HUES64 (cell line): Measurements from ENCODE around the gene ZKSCAN2.

Source experiments
- H3K27ac ChIP-seq: 2 replicates; pipeline ENCODE4 v1.7.0; 2013; ENCODE audit warnings: low read depth, low read length, inconsistent platforms
- H3K27me3 ChIP-seq: 2 replicates; pipeline ENCODE4 v1.6.1; 2013; ENCODE audit warnings: mild to moderate bottlenecking, low read length; ENCODE audit not compliant: insufficient read depth
- H3K36me3 ChIP-seq: 2 replicates; pipeline ENCODE4 v1.6.1; 2013; ENCODE audit warnings: mild to moderate bottlenecking, low read length; ENCODE audit not compliant: insufficient read depth
- H3K4me1 ChIP-seq: 2 replicates; pipeline ENCODE4 v1.6.1; 2013; ENCODE audit warnings: mild to moderate bottlenecking, low read length, moderate library complexity; ENCODE audit not compliant: insufficient read depth
- H3K4me3 ChIP-seq: 2 replicates; pipeline ENCODE4 v1.5.1; 2013; ENCODE audit warnings: mild to moderate bottlenecking, low read length, moderate library complexity
- H3K9ac ChIP-seq: 2 replicates; pipeline ENCODE4 v1.6.1; 2013; ENCODE audit warnings: mild to moderate bottlenecking, low read depth, low read length
- H3K9me3 ChIP-seq: 2 replicates; pipeline ENCODE4 v1.6.1; 2013; ENCODE audit warnings: low read depth, low read length; ENCODE audit not compliant: insufficient read depth
- WGBS: fragments of 150-250, 120-280 bp; methylation state at CpG from one replicate; pipeline ENCODE4 v1.1.7; 2013; ENCODE audit warnings: missing lambda C conversion rate; 5-methylcytosine and 5-hydroxymethylcytosine counted together

The ZKSCAN2 gene

GRCh38 chr16:25222959-25223358 is 34.7 kb downstream of the ZKSCAN2 start:
- H3K4me1 ChIP-seq = no peaks in the 10 kb centered on the region
- WGBS = 89% methylated on average over 8 of the region's 8 CpGs
- H3K9ac ChIP-seq = no peak overlapping the region
- H3K9me3 ChIP-seq = no peaks in the 10 kb centered on the region
- no peaks in the 10 kb centered on the region for H3K36me3 ChIP-seq
- H3K27me3 ChIP-seq = no peaks in the 10 kb centered on the region
- no peak overlapping the region for H3K27ac ChIP-seq
- no peak overlapping the region for H3K4me3 ChIP-seq

- H3K36me3 ChIP-seq = no peaks in the 10 kb centered on the region
- no peaks in the 10 kb centered on the region for H3K27me3 ChIP-seq
- no peaks in the 10 kb centered on the region for H3K9me3 ChIP-seq
- H3K4me1 ChIP-seq = no peaks in the 10 kb centered on the region
- no peak overlapping the region for H3K4me3 ChIP-seq
- no peak overlapping the region for H3K9ac ChIP-seq
- 93% methylated on average over 3 of the region's 3 CpGs for WGBS
- no peak overlapping the region for H3K27ac ChIP-seq
Measured at GRCh38 chr16:25219070-25219737, 38.4 kb downstream of the ZKSCAN2 start.

GRCh38 chr16:25217921-25218320 is 39.7 kb downstream of the ZKSCAN2 start:
- Histone ChIP-seq H3K4me3 (no peak overlapping the region), H3K36me3 (no peaks in the 10 kb centered on the region), H3K27ac (no peak overlapping the region), H3K9me3 (no peaks in the 10 kb centered on the region), H3K4me1 (no peaks in the 10 kb centered on the region), H3K27me3 (no peaks in the 10 kb centered on the region), H3K9ac (no peak overlapping the region)
- 94% methylated on average over 4 of the region's 4 CpGs for WGBS

GRCh38 chr16:25217112-25217511 is 40.5 kb downstream of the ZKSCAN2 start:
- no peak overlapping the region for H3K27ac ChIP-seq
- H3K36me3 ChIP-seq = no peaks in the 10 kb centered on the region
- no peaks in the 10 kb centered on the region for H3K27me3 ChIP-seq
- H3K9ac ChIP-seq = no peak overlapping the region
- WGBS = 93% methylated on average over 17 of the region's 17 CpGs
- H3K4me1 ChIP-seq = no peaks in the 10 kb centered on the region
- H3K9me3 ChIP-seq = no peaks in the 10 kb centered on the region
- no peak overlapping the region for H3K4me3 ChIP-seq

GRCh38 chr16:25213709-25214397 is 43.8 kb downstream of the ZKSCAN2 start:
- Histone ChIP-seq H3K4me1 (no peaks in the 10 kb centered on the region), H3K9ac (no peak overlapping the region), H3K4me3 (no peak overlapping the region), H3K27me3 (no peaks in the 10 kb centered on the region), H3K9me3 (no peaks in the 10 kb centered on the region), H3K36me3 (no peaks in the 10 kb centered on the region), H3K27ac (no peak overlapping the region)
- 79% methylated on average over 6 of the region's 6 CpGs for WGBS

- Histone ChIP-seq H3K36me3 (no peaks in the 10 kb centered on the region), H3K9me3 (no peaks in the 10 kb centered on the region), H3K9ac (no peak overlapping the region), H3K27ac (no peak overlapping the region), H3K4me3 (no peak overlapping the region), H3K27me3 (no peaks in the 10 kb centered on the region), H3K4me1 (no peaks in the 10 kb centered on the region)
- 84% methylated on average over 2 of the region's 2 CpGs for WGBS
Measured at GRCh38 chr16:25212636-25213035, 45.0 kb downstream of the ZKSCAN2 start.

GRCh38 chr16:25210758-25211157 is 46.9 kb downstream of the ZKSCAN2 start:
- Histone ChIP-seq H3K4me1 (no peaks in the 10 kb centered on the region), H3K36me3 (no peaks in the 10 kb centered on the region), H3K9ac (no peak overlapping the region), H3K4me3 (no peak overlapping the region), H3K27me3 (no peaks in the 10 kb centered on the region), H3K9me3 (no peaks in the 10 kb centered on the region), H3K27ac (no peak overlapping the region)
- WGBS = 77% methylated on average over 4 of the region's 4 CpGs

GRCh38 chr16:25199457-25199856 is 58.2 kb downstream of the ZKSCAN2 start:
- no peak overlapping the region for H3K27ac ChIP-seq
- WGBS = 91% methylated on average over 7 of the region's 7 CpGs
- H3K36me3 ChIP-seq = no peaks in the 10 kb centered on the region
- H3K27me3 ChIP-seq = no peaks in the 10 kb centered on the region
- H3K9me3 ChIP-seq = no peaks in the 10 kb centered on the region
- H3K4me1 ChIP-seq = no peaks in the 10 kb centered on the region
- H3K4me3 ChIP-seq = no peak overlapping the region
- H3K9ac ChIP-seq = no peak overlapping the region

- Histone ChIP-seq H3K4me3 (no peak overlapping the region), H3K27ac (no peak overlapping the region), H3K9ac (no peak overlapping the region), H3K9me3 (no peaks in the 10 kb centered on the region), H3K4me1 (no peaks in the 10 kb centered on the region), H3K36me3 (no peaks in the 10 kb centered on the region), H3K27me3 (no peaks in the 10 kb centered on the region)
- WGBS = 94% methylated on average over 4 of the region's 4 CpGs
Measured at GRCh38 chr16:25198021-25198420, 59.6 kb downstream of the ZKSCAN2 start.

- no peaks in the 10 kb centered on the region for H3K4me1 ChIP-seq
- H3K27me3 ChIP-seq = no peaks in the 10 kb centered on the region
- no peak overlapping the region for H3K27ac ChIP-seq
- no peaks in the 10 kb centered on the region for H3K9me3 ChIP-seq
- H3K4me3 ChIP-seq = no peak overlapping the region
- no peak overlapping the region for H3K9ac ChIP-seq
- H3K36me3 ChIP-seq = no peaks in the 10 kb centered on the region
- WGBS = 94% methylated on average over 5 of the region's 7 CpGs
Measured at GRCh38 chr16:25194273-25194878, 63.3 kb downstream of the ZKSCAN2 start.

- Histone ChIP-seq H3K9me3 (no peaks in the 10 kb centered on the region), H3K4me3 (no peak overlapping the region), H3K27ac (no peak overlapping the region), H3K36me3 (no peaks in the 10 kb centered on the region), H3K9ac (no peak overlapping the region), H3K27me3 (no peaks in the 10 kb centered on the region), H3K4me1 (no peaks in the 10 kb centered on the region)
- 91% methylated on average over 6 of the region's 6 CpGs for WGBS
Measured at GRCh38 chr16:25192096-25192495, 65.5 kb downstream of the ZKSCAN2 start.
